ENCODE results near the gene GLI3. TPM values are rescaled to one million over a fixed set of nuclear protein-coding genes. Genes with fewer than 3 reads are reported as not detected.

GLI3 gene
- total and polyA plus RNA-seq, 4 experiments from 2014 or later: 0.06 to 0.13 TPM; not detected in 2

- CTCF ChIA-PET (ENCODE audit: partially characterized antibody): no interaction called here
- Mint-ChIP-seq H3K4me3 (no peak overlapping the region), H3K9me3 (no peaks in the 10 kb centered on the region), H3K36me3 (no peaks in the 10 kb centered on the region), H3K27ac (peak overlapping the region in 1 of 7 donors; percentile 19), H3K4me1 (no peaks in the 10 kb centered on the region), H3K27me3 (peaks cover 0 to 2% of the 10 kb centered on the region in 2 donors)
- no peaks in the 10 kb centered on the region for H3K4me1 ChIP-seq (ENCODE audit: insufficient read depth, low read length)
- H3K27me3 ChIP-seq (ENCODE audit: insufficient read depth, low read length): no peaks in the 10 kb centered on the region
- intact Hi-C loops (cut with micrococcal nuclease): no loop called here
- no peak overlapping the region for H3K27ac ChIP-seq (ENCODE audit: low read depth, low read length)
- no peaks in the 10 kb centered on the region for H3K9me3 ChIP-seq (ENCODE audit: control insufficient read depth in 1 of 2, low read length in 2 of 2)
- H3K36me3 ChIP-seq (ENCODE audit: insufficient read depth, low read length): no peaks in the 10 kb centered on the region
- POLR2A ChIA-PET (ENCODE audit: partially characterized antibody): no interaction called here
- no peak for DNase-seq
- no peak overlapping the region for H3K4me3 ChIP-seq (ENCODE audit: low read length in 2 of 2)
Measured at GRCh38 chr7:42127232-42127622, 109.8 kb downstream of the GLI3 start.

DNA sequence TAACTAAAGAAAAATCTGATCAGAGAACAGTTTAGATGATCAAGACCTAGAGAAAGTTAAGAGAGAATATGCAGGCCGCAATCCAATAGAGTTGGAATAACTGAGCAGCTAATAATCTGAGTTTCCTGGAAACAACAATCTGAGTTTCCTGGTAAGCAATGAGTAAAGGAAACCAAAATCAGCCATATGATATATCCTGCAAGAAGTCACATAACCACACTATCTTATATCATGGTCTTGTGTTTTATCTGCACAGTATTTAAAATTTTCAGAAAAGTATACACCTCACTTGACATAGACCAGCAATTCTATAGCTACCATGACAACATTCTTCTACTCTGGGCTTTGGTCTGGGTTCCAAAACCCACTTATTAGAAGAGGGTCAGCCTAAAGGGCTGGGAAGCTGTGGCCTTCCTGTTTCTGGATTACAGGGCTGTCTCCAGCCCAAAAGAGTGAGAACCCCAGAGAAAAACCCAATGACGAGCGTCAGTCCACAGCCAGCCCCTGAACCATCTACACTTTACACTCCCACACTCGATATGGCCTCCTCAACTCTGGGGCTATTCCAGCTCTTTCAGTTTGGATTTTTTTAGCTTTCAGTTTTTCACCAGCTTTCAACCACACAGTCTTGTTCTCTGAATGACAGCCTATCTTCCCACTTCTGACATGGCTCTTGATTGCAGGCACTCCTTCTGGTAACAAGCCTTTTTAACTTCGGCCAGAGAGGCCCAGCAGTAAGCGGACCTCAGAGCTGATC, 110.4 kb downstream of the GLI3 start:
- Mint-ChIP-seq H3K27me3 (peaks cover 0 to 2% of the 10 kb centered on the region in 2 donors), H3K4me1 (no peaks in the 10 kb centered on the region), H3K36me3 (no peaks in the 10 kb centered on the region), H3K27ac (peak overlapping the region in 1 of 7 donors; percentile 19), H3K4me3 (no peak overlapping the region), H3K9me3 (no peaks in the 10 kb centered on the region)
- Histone ChIP-seq H3K27me3 (ENCODE audit: insufficient read depth, low read length) (no peaks in the 10 kb centered on the region), H3K36me3 (ENCODE audit: insufficient read depth, low read length) (no peaks in the 10 kb centered on the region), H3K4me3 (ENCODE audit: low read length in 2 of 2) (no peak overlapping the region), H3K27ac (ENCODE audit: low read depth, low read length) (no peak overlapping the region), H3K4me1 (ENCODE audit: insufficient read depth, low read length) (no peaks in the 10 kb centered on the region), H3K9me3 (ENCODE audit: control insufficient read depth in 1 of 2, low read length in 2 of 2) (no peaks in the 10 kb centered on the region)
- DNase-seq: no peak
- intact Hi-C loops (cut with micrococcal nuclease): no loop called here
- ChIA-PET POLR2A (ENCODE audit: partially characterized antibody) (no interaction called here), CTCF (ENCODE audit: partially characterized antibody) (no interaction called here)

DNA sequence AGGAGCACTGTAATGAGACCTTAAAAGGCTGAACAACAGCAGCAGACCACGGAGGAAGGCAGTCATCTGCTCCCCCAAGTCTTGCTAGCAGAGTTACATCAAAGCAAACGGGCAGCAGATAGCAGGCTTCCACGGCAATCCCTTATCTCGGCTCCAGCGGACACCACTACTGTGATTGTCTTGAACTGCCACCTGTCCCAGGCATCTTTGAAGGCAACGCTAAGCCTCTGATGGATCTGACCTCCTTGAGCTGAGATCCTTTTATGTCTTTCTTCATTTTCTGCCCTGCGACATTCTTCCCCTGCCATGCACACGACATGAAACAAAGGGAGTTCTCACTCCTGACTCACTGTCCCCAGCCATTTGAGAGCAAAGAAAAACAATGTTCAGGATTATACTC, 111.7 kb downstream of the GLI3 start:
- Mint-ChIP-seq H3K9me3 (no peaks in the 10 kb centered on the region), H3K36me3 (no peaks in the 10 kb centered on the region), H3K27me3 (peaks cover 0 to 2% of the 10 kb centered on the region in 2 donors), H3K27ac (no peak overlapping the region), H3K4me3 (no peak overlapping the region), H3K4me1 (no peaks in the 10 kb centered on the region)
- Histone ChIP-seq H3K4me3 (ENCODE audit: low read length in 2 of 2) (no peak overlapping the region), H3K36me3 (ENCODE audit: insufficient read depth, low read length) (no peaks in the 10 kb centered on the region), H3K27me3 (ENCODE audit: insufficient read depth, low read length) (no peaks in the 10 kb centered on the region), H3K9me3 (ENCODE audit: control insufficient read depth in 1 of 2, low read length in 2 of 2) (no peaks in the 10 kb centered on the region), H3K27ac (ENCODE audit: low read depth, low read length) (no peak overlapping the region), H3K4me1 (ENCODE audit: insufficient read depth, low read length) (no peaks in the 10 kb centered on the region)
- no peak for DNase-seq
- ChIA-PET POLR2A (ENCODE audit: partially characterized antibody) (no interaction called here), CTCF (ENCODE audit: partially characterized antibody) (no interaction called here)
- intact Hi-C loops (cut with micrococcal nuclease): no loop called here

- DNase-seq: no peak
- H3K9me3 Mint-ChIP-seq: no peaks in the 10 kb centered on the region
- CTCF ChIA-PET (ENCODE audit: partially characterized antibody): no interaction called here
- Histone ChIP-seq H3K9me3 (ENCODE audit: control insufficient read depth in 1 of 2, low read length in 2 of 2) (no peaks in the 10 kb centered on the region), H3K4me1 (ENCODE audit: insufficient read depth, low read length) (no peaks in the 10 kb centered on the region), H3K27ac (ENCODE audit: low read depth, low read length) (no peak overlapping the region), H3K27me3 (ENCODE audit: insufficient read depth, low read length) (no peaks in the 10 kb centered on the region), H3K36me3 (ENCODE audit: insufficient read depth, low read length) (no peaks in the 10 kb centered on the region), H3K4me3 (ENCODE audit: low read length in 2 of 2) (no peak overlapping the region)
- no peaks in the 10 kb centered on the region for H3K4me1 Mint-ChIP-seq
- no peaks in the 10 kb centered on the region for H3K36me3 Mint-ChIP-seq
- no peak overlapping the region for H3K4me3 Mint-ChIP-seq
- H3K27ac Mint-ChIP-seq: no peak overlapping the region
- H3K27me3 Mint-ChIP-seq: peaks cover 0 to 2% of the 10 kb centered on the region in 2 donors
- intact Hi-C loops (cut with micrococcal nuclease): no loop called here
- POLR2A ChIA-PET (ENCODE audit: partially characterized antibody): no interaction called here
Measured at GRCh38 chr7:42123716-42124115, 113.3 kb downstream of the GLI3 start.

DNA sequence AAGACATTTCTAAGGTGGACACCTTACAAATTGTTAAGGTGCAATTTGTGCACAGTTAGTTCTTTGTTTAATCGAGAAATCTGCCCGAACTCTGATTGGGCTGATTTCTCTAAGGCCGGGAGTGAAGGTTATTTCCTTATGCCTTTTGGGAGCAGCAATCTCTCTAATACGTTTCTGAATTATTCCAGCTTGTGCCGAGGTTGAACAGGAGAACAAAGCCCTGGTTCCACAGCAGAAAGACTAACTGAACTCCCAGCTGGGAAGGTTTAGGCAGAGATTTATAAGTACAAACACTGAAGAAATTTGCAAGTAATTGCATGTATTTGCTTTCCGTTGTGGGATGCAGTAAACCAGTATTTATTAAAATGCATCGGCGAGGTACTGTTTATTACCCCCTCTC, 116.8 kb downstream of the GLI3 start:
- Mint-ChIP-seq H3K36me3 (no peaks in the 10 kb centered on the region), H3K4me3 (no peak overlapping the region), H3K9me3 (no peaks in the 10 kb centered on the region), H3K27me3 (no peaks in the 10 kb centered on the region), H3K4me1 (no peaks in the 10 kb centered on the region), H3K27ac (no peak overlapping the region)
- ChIA-PET POLR2A (ENCODE audit: partially characterized antibody) (no interaction called here), CTCF (ENCODE audit: partially characterized antibody) (interaction anchor here (1.2 kb wide), 1 partner anchor 11 kb away, joined by 4 read pairs; no protein-coding TSS in a partner anchor)
- intact Hi-C loops (cut with micrococcal nuclease): no loop called here
- Histone ChIP-seq H3K36me3 (ENCODE audit: insufficient read depth, low read length) (no peaks in the 10 kb centered on the region), H3K4me1 (ENCODE audit: insufficient read depth, low read length) (no peaks in the 10 kb centered on the region), H3K4me3 (ENCODE audit: low read length in 2 of 2) (no peak overlapping the region), H3K9me3 (ENCODE audit: control insufficient read depth in 1 of 2, low read length in 2 of 2) (no peaks in the 10 kb centered on the region), H3K27ac (ENCODE audit: low read depth, low read length) (no peak overlapping the region), H3K27me3 (ENCODE audit: insufficient read depth, low read length) (no peaks in the 10 kb centered on the region)
- DNase-seq: no peak

DNA sequence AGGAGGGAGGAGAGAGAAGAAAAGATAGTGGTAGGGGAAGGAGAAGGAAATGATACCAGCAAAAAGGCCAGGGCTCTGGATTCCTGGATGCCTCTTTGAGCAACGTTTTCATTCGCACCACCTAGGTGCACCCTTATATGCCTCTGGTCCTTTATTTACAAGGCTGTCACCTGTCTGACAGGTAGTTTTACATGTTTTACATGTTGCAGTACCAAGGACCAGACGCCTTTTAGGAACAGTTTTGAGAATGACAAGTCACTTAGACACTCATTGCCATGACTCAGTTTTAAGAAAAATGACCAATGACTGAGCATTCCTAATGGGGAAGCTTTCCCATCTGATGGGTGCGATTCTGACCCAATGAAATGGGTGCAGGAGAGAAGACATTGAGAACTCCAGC, 119.8 kb downstream of the GLI3 start:
- Mint-ChIP-seq H3K27me3 (no peaks in the 10 kb centered on the region), H3K4me1 (no peaks in the 10 kb centered on the region), H3K9me3 (no peaks in the 10 kb centered on the region), H3K4me3 (no peak overlapping the region), H3K36me3 (no peaks in the 10 kb centered on the region), H3K27ac (no peak overlapping the region)
- DNase-seq: no peak
- H3K36me3 ChIP-seq (ENCODE audit: insufficient read depth, low read length): no peaks in the 10 kb centered on the region
- ChIA-PET CTCF (ENCODE audit: partially characterized antibody) (no interaction called here), POLR2A (ENCODE audit: partially characterized antibody) (no interaction called here)
- H3K9me3 ChIP-seq (ENCODE audit: control insufficient read depth in 1 of 2, low read length in 2 of 2): no peaks in the 10 kb centered on the region
- H3K4me1 ChIP-seq (ENCODE audit: insufficient read depth, low read length): no peaks in the 10 kb centered on the region
- H3K27me3 ChIP-seq (ENCODE audit: insufficient read depth, low read length): no peaks in the 10 kb centered on the region
- H3K27ac ChIP-seq (ENCODE audit: low read depth, low read length): no peak overlapping the region
- no peak overlapping the region for H3K4me3 ChIP-seq (ENCODE audit: low read length in 2 of 2)
- intact Hi-C loops (cut with micrococcal nuclease): no loop called here

GRCh38 chr7:42115795-42116194, 121.2 kb downstream of the GLI3 start:
- Histone ChIP-seq H3K27me3 (ENCODE audit: insufficient read depth, low read length) (no peaks in the 10 kb centered on the region), H3K4me3 (ENCODE audit: low read length in 2 of 2) (no peak overlapping the region), H3K9me3 (ENCODE audit: control insufficient read depth in 1 of 2, low read length in 2 of 2) (no peaks in the 10 kb centered on the region), H3K4me1 (ENCODE audit: insufficient read depth, low read length) (no peaks in the 10 kb centered on the region), H3K36me3 (ENCODE audit: insufficient read depth, low read length) (no peaks in the 10 kb centered on the region), H3K27ac (ENCODE audit: low read depth, low read length) (no peak overlapping the region)
- H3K27ac Mint-ChIP-seq: no peak overlapping the region
- POLR2A ChIA-PET (ENCODE audit: partially characterized antibody): no interaction called here
- no peak overlapping the region for H3K4me3 Mint-ChIP-seq
- intact Hi-C loops (cut with micrococcal nuclease): no loop called here
- CTCF ChIA-PET (ENCODE audit: partially characterized antibody): no interaction called here
- DNase-seq: no peak
- H3K27me3 Mint-ChIP-seq: no peaks in the 10 kb centered on the region
- no peaks in the 10 kb centered on the region for H3K36me3 Mint-ChIP-seq
- H3K9me3 Mint-ChIP-seq: no peaks in the 10 kb centered on the region
- no peaks in the 10 kb centered on the region for H3K4me1 Mint-ChIP-seq

GRCh38 chr7:42110333-42110732, 126.7 kb downstream of the GLI3 start:
- CTCF ChIA-PET (ENCODE audit: partially characterized antibody): no interaction called here
- no peak overlapping the region for H3K4me3 Mint-ChIP-seq
- Histone ChIP-seq H3K4me1 (ENCODE audit: insufficient read depth, low read length) (no peaks in the 10 kb centered on the region), H3K4me3 (ENCODE audit: low read length in 2 of 2) (no peak overlapping the region), H3K27ac (ENCODE audit: low read depth, low read length) (no peak overlapping the region), H3K9me3 (ENCODE audit: control insufficient read depth in 1 of 2, low read length in 2 of 2) (no peaks in the 10 kb centered on the region), H3K27me3 (ENCODE audit: insufficient read depth, low read length) (no peaks in the 10 kb centered on the region), H3K36me3 (ENCODE audit: insufficient read depth, low read length) (no peaks in the 10 kb centered on the region)
- no peaks in the 10 kb centered on the region for H3K4me1 Mint-ChIP-seq
- peaks cover 2% of the 10 kb centered on the region in 2 donors for H3K27me3 Mint-ChIP-seq
- POLR2A ChIA-PET (ENCODE audit: partially characterized antibody): no interaction called here
- H3K9me3 Mint-ChIP-seq: peaks cover 0 to 4% (median 0%) of the 10 kb centered on the region in 8 donors
- H3K36me3 Mint-ChIP-seq: no peaks in the 10 kb centered on the region
- no peak for DNase-seq
- H3K27ac Mint-ChIP-seq: no peak overlapping the region
- intact Hi-C loops (cut with micrococcal nuclease): no loop called here

All from CD4-positive, alpha-beta memory T cell (primary cell).